ENCODE measurements around the gene REC114.
"Not testable (repeated sequence)": the region's sequence is repeated elsewhere in the genome, so short reads cannot be mapped to it uniquely, and the experiment has no call there.

Gene REC114

DNA sequence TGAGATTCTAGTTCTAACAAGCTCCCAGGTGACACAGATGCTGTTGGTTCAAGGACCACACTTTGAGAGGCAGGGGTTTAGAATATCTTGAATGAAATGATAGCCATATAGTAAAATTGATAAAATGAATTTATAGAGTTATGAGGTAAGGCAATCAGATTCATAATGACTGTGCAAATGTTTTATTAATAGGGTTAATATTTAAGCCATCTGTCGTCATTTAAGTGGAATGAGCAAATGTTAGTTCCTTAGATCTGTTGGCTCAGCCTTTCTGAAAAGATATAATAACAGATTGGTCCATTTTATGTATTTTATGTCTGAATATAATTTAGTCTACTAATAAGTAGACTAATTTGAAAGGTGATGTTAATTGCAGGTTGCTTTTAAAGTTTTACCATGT, 12.9 kb downstream of the REC114 start:
- no peak for DNase-seq

DNA sequence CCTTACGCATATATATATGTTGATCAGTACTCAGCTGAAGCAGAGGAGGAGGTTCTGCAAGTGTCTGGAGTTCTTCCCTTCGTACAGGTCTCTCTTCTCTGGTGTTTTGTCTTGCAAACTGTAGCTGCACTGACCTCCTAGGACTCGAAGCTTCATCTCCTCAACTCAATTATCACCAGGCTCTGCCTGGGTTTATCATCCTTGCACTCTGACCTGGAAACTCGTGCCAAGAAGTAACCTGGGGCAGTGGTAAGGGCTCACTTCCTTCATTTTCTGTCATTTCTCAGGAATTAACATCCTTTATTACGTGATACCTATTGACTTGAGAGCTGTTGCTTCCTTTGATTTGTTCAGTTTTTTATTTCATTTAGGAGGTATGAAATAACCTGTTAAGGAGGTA, 14.4 kb downstream of the REC114 start:
- DNase-seq = no peak

DNA sequence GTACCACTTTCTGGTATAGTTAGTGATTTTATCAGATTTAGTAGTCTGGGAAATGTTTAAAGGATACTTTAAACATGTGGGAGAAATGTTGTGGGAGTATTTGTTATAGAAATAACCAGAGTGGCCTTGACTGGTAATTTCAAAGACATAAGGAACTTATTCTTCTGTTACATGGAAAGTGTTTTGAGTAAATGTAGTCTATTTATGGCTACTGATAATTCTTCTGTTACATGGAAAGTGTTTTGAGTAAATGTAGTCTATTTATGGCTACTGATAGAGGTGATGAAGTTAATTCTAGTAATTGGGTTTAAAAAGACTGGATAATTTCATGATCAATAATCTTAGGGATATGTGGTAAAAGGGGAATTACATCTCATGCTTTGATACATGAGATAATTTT, 17.7 kb downstream of the REC114 start:
- DNase-seq = no peak

DNA sequence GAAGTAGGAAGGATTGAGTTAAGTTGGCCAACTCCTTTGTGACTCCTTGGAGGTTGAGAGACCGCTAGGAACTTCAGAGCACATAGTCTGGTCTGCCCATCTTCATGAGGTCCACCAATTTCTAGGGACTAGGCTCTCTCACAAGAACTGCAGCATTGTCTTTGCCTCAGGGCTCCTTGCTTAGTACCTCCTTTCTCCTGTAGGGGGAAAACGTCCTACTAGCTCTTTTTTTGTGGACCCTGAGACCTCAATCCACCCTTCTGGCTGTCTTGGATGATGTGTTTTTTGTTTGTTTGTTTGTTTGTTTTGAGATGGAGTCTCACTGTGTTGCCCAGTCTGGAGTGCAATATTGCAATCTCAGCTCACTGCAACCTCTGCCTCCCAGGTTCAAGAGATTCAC, 21.6 kb downstream of the REC114 start:
- DNase-seq = no peak

DNA sequence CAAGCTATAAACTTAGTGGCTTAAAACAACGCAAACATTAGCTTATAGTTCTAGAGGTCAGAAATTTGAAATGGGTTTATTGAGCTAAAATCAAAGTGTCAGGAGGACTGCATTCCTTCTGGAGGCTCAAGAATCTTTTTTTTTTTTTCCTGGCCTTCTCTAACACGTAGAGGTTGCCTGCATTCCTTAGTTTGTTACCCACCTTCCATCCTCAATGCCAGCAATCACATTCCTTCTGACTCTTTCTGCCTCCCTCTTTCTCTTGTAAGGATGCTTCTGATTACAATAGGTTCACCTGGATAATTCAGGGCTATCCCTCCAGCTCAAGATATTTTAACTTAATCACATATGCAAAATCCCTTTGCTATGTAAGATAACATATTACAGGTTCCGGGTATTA, 24.8 kb downstream of the REC114 start:
- no peak for DNase-seq

DNA sequence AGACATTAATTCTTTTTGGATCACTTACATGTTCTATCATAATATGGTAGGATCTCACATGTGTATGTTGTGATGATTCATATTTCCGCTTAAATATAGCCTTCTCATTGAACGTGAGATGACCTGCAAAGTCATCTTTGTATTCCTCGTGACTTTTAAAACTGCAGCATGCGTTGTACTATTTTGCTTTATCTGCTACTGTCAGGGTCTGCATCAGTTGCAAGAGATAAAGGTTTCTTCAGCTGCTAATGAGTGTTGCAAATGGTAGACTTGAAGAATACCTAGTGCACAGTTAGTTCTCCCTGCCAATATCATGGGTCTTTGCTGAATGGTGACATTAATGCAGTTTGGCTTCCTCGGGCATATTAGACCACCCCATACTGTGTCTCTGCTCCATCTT, 31.8 kb downstream of the REC114 start:
- DNase-seq = no peak

DNA sequence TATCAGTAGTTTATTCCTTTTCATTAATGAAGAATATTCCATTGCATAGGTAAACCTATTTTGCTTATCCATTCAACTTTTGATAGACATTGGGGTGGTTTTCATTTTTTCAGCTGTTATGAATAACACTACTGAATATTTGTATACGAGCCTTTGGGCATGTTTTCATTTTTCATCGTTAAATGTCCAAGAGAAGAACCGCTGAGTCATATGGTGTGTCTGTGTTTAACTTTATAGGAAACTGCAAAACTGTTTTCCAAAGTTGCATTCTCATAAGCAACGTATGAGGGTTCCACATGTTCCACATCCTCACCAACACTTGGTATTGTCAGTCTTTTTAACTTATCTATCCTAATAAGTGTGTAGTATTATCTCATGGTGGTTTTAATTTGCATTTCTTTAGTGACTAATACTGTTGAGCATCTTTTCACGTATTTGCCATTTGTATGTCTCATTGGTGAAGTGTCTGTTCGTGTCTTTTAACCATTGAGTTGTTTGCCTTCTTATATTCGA, 33.8 kb downstream of the REC114 start:
- no peak for DNase-seq

DNA sequence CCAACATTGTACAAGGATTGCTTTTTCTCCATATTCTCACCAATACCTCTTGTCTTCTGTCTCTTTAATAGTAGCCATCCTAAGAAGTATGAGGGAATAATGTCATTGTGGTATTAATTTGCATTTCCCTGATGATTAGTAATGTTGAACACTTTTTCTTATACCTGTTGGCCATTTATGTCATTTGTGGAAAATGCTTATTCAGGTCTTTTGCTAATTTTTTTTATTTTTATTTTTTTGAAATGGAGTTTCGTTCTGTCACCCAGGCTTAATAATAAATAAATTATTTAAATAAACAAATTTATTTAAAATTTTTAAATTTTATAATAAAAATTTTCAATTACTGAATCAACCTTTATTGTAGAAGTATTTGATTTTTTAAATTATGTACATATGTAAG, 37.1 kb downstream of the REC114 start:
- DNase-seq = no peak

DNA sequence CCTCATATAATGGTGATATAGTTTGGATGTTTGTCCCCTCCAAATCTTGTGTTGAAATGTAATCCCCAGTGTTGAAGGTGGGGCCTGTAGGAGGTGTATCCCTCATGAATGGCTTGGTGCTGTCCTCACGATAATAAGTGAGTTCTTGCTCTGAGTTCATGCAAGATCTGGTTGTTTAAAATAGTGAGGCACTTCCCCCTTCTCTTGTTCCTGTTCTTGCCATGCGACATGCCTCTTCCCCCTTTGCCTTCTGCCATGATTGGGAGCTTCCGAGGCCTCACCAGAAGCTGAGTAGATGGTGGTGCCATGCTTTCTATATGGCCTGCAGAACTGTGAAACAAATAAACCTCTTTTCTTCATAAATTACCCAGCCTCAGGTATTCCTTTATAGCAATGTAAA, 39.2 kb downstream of the REC114 start:
- no peak for DNase-seq

DNA sequence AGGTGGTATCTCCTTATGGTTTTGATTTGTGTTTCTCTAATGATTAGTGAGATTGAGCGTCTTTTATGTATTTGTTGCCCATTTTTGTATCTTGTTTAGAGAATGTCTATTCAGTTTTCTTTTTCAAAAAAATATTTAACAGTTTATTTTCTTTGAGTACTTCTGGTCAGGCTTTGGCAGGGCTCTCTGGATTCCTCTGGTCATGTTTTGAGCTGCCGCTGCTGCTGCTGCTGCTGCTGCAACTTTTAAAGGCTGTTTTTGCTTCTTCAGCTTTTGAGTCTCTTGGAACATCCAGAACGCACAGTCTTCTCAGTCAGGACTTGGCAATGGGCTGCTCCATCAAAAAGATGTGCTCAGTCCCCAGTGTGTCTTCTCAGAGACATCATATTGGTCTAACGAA, 40.1 kb downstream of the REC114 start:
- DNase-seq = no peak

DNA sequence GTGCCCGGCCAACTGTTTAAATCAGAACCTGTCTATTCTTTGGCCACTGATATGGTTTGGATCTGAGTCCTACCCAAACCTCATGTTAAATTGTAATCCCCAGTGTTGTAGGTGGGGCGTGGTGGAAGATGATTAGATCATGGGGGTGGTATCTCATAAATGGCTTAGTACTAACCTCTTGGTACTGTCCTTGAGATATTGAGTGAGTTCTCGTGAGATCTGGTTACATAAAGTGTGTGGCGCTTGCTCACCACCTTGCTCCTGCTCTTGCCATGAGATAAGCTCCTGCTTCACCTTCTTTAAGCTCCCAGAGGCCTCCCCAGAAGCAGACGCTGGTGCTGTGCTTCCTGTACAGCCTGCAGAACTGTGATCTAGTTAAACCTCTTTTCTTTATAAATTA, 42.4 kb downstream of the REC114 start:
- no peak for DNase-seq

DNA sequence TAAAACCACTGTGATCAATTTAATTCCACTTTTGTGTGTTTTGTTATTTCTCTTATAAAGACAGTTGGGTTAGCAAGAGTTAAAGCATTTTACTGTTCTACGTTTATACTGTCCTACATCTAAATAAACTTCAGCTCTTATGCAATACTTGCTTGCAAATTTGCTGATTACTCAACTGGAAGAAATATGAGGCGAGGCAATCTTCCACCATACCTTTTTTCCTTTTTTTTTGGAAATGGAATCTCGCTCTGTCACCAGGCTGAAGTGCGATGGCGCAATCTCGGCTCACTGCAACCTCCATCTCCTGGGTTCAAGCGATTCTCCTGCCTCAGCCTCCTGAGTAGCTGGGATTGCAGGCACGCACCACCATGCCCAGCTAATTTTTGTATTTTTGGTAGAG, 42.9 kb downstream of the REC114 start:
- not testable (repeated sequence) for DNase-seq

DNA sequence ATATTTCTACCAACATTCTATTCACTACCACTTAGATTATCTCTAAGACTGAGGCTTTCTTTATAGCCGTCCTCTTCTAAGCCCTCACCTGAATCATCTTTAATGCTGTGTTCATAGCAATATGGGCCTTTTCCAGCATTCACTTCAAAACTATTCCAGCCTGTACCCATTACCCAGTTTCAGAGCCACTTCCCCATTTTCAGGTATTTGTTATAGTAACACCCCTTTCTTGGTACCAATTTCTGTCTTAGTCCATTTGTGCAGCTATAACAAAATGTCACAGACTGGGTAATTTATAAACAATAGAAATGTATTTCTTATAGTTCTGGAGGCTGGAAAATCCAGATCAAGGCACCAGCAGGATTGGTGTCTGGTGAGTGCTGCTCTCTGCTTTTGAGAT, 45.7 kb downstream of the REC114 start:
- no peak for DNase-seq

DNA sequence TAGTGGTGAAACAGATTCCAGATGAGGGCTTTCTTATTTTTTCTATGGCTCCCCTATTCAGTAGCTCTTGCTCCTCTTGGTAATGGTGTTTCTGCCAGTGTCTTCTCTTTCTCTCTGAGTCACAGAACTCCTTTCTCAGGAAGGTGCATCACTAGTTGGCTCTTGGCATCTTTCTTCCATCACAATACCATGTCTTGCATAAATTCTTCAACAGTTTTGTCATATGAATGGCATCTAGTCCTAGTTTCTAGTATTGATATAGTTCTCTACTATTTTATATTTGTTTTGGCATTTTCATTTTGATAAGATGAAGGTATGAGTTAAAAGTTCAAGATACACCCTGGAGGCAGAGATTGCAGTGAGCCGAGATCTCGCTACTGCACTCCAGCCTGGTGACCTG, 51.0 kb downstream of the REC114 start:
- DNase-seq = no peak

DNA sequence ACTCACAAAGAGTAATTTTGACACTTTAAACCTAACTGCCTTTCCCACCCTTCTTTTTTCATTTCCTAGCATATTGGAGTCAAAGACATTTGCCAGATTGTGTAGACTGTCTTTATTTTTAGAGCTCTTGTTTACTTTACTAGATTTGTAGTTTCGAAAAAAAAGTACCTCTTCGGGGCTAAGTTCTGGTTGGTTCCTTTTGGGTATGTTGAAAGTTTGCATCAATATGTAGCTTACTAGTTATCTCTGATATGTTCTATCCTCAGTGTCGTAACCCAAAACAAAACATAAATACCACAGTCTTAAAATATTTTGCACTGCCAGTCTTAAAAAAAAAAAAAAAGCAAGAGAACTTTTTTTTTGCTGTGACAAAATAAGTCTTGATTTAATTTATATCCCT, 52.2 kb downstream of the REC114 start:
- no peak for DNase-seq

DNA sequence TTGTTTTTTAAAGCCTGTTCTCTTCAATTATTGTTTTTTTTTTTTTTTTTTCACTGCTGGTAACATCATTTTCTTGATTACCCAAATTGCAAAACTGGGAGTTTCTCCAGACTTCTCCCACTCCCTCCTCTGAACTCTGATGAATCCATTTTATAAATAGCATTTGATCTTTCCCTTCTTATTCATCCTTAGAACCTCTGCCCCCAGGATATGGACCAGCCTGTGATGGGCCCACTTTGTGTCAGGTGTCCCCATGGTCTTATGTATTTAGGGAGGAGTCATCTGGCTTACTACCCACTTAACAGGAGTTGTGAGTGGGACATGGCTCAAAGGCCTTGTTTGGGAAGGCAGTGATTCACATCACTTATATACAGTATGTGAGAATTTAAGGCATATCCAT, 57.7 kb downstream of the REC114 start:
- DNase-seq = no peak

DNA sequence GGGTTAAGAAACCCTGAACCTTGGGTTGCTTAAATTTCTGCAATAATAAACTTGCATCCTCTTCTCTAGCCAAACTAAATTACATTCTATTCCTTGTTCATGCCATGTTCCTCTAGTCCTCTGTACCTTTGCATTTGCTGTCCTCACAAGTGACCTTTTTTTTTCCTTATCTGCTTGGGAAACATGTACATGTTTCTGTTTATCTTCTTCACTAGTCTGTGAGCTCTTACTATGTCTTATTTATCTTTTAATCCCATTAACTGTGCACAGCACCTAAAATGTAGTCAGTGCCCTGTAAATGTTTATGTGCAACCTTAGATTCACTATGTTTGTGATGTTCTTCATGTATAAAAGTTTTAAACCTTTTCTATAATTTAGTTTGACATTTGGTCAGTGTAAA, 61.9 kb downstream of the REC114 start:
- DNase-seq = no peak

DNA sequence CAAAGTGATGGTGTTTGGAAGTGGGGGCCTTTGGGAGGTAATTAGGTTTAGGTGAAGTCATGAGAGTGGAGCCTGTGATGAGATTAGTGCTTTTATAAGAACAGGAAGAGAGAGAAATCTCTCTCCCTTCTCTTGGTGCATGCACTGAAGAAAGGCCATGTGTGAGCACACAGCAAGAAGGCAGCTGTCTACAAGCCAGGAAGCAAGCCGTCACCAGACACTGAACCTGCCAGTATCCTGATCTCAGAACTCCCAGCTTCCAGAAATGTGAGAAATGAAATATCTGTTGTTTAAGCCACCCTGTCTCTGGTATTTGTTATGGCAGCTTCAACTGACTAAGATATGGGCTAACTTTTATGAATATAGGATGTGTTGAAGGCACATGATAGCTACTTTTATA, 72.6 kb downstream of the REC114 start:
- no peak for DNase-seq

DNA sequence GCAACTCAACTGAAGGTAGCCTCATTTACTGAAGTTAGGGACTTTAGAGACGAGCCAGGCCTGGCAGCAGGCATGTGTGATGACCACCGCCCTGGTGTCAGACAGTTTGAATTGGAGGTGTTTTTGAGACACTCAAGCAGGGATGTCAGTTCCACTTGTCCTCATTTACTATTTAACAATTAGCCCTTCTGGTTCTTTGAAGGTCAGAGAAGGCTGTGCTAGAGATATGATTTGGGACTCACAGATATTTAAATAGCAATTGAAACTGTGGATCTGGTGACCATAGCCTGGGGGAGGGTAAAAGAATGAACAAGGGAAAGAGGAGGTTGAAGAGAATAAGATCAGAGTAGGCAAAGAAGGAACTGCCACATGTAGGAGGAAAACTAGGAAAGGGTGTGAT, 74.6 kb downstream of the REC114 start:
- no peak for DNase-seq

DNA sequence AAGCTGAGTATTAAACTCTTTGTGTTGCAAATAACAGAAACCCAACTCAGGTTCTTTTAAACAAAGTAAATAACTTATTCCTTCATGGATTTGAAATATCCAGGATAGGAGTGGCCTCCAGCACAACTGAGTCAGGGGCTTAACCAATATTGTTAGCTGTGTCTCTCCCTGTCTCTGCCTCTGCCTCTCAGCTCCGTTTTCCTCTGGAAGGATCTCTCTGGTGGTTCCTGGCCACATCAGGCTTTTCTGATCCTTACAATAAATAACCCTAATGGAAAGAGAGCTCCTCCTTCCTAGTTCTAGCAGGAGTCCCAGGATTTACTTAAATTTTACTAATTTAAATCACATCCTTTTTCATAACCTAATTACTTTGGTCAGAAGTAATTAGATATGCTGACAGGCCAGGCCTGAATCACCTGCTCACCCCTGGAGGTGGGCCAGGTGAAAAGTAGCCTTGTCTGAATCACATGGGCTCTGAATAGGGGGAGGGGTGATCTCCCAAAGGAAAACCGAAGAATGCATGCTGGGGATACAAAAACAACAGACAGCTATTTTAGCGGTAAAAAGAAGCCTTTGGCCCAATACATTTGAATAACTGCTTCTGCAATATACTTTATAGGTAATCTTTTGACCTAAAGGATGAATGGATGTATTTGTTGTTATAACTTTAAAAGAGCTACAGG, 75.4 kb downstream of the REC114 start:
- no peak for DNase-seq

DNA sequence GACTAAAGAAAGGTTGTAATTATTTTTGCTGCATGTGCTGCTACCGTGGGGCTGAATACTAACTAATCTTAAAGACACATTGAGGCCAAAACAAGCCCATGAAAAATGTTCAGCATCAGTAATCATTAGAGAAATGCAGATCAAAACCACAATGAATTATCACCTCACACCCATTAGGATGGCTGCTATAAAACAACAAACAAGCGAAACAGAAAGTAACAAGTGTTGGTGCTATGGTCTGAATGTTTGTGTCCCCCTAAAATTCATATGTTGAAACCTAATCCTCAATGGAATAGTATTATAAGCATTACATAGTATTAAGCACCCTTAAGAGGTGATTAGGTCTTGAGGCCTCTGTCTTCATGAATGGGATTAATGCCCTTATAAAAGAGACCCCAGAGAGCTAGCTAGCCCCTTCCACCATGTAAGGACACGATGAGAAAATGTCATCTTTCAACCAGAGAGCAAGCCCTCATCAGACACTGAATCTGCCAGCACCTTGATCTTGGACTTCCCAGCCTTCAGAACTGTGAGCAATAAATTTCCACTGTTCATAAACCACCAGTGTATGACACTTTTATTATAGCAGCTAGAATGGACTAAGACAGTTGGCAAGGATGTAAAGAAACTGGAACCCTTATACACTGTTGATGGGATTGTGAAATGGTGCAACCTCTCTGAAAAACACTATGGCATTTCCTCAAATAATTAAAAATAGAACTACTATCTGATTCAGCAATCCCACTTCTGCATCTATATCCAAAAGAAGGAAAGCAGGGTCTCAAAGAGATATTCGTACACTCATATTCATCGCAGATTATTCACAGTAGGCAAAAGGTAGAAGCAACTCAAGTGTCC, 76.1 kb downstream of the REC114 start:
- DNase-seq = no peak

DNA sequence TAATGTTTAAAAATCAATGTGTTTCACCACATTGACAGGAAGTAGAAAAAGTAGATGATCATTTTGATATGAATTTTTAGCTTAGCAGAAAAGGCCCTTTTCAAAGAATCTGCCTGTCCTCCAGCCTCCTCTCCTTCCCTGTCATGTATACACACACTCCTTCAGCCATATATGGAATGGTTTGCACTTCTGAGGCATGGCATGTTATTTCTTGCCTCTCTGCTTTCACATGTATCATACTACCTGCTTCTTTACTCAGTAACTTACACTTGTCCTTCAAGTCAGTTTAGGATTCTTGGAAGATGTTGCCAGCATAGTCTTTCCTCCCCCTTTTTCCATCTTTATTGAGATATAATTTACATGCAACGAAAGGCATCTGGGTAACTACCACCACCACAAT, 79.0 kb downstream of the REC114 start:
- DNase-seq = no peak

DNA sequence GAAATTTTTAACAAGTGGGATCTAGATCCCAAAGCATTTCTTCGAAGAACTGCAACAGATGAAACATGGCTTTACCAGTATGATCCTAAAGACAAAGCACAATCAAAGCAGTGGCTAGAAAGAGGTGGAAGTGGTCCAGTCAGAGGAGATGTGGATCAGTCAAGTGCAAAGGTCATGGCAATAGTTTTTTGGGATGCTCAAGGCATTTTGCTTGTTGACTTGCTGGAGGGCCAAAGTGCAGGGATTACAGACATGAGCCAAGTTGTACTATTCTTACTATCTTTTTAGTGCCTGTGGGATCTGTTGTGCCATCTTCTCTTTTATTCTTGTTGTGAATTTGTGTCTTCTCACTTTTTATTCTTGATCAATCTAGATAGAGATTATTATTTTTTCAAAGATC, 82.0 kb downstream of the REC114 start:
- DNase-seq = no peak

All from amygdala (tissue), 56 donors.